Activated CD4-positive, alpha-beta T cell treated with anti-CD3 and anti-CD28 coated beads for 1 hour (primary cell): Measurements from ENCODE around the gene OSBPL9.
"Not testable (repeated sequence)": the region's sequence is repeated elsewhere in the genome, so short reads cannot be mapped to it uniquely, and the experiment has no call there.

Source experiments
- DNase-seq: peaks from one replicate; pipeline ENCODE4 v3.0.0-alpha.2; 2020

OSBPL9 gene

DNA sequence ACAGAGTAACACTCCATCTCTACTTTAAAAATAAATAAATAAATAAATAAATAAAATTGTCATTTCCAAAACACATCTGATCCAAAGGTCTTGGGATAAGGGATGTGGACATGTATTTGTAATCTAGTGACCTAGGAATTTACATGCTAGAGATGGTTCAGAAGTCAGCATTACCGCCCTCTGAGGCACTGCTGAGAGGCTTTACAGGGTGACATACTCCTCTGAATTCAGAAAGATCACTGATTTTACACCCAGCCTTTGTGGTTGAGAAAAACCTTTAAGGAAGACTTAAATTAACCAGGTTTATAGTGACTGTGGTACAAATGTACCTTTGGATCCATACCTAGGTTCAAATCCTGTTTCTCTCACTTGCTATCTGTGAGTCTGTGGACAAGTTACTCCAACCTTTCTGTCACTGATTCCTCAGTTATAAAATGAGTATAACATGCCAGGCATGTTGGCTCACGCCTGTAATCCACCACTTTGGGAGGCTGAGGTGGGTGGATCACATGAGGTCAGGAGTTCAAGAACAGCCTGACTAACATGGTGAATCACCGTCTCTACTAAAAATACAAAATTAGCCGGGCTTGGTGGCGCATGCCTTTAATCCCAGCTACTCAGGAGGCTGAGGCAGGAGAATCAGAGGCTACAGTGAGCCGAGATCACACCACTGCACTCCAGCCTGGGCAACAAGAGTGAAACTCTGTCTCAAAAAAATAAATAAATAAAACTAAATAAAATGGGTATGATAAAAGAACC is 20.1 kb downstream of the OSBPL9 start:
- no peak for DNase-seq

DNA sequence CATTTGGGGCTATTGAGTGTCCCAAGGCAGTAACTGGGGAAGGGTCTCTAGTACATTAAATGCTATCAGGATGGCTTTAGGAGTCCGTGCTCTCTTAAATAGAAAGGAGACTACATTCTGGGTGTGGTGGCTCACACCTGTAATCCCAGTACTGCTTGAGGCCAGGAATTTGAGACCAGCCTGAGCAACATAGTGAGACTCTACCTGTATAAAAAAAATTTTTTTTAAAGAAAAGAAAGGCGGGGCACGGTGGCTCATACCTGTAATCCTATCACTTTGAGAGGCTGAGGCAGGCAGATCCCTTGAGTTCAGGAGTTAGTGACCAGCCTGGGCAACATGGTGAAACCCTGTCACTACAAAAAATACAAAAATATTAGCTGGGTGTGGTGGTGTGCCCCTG is 21.5 kb downstream of the OSBPL9 start:
- no peak for DNase-seq

DNA sequence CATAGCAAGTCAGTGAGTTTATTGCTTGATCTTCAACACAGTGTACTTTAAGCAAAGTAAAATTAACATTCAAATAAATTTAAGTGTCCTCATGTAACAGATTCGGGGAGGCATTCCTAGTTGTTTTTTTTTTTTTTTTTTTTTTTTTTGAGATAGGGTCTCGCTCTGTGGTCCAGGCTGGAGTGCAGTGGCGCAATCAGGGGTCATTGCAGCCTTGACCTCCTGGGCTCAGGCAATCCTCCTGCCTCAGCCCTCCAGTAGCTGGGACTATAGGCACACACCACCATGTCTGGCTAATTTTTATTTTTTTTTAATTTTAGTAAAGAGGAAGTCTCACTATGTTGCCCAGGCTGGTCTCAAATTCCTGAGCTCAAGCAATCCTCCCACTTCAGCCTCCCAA is 22.8 kb downstream of the OSBPL9 start:
- DNase-seq: no peak

DNA sequence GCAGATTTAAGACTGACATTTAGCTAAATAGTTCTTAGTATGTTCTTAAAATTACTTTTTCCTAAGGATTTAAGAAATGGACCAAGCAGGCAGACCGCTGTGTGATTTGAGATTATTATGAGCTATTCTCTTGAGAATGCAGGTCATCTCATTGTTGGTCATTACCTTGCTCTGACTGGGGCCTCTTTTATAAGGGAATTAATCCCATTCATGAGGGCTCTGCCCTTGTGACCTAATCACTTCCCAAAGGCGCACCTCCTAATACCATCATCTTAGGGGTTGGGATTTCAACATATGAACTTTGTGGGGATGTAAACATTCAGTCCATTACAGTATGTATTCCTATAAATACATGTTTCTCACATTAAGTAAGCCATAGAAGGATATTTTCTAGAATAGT is 24.2 kb downstream of the OSBPL9 start:
- no peak for DNase-seq

DNA sequence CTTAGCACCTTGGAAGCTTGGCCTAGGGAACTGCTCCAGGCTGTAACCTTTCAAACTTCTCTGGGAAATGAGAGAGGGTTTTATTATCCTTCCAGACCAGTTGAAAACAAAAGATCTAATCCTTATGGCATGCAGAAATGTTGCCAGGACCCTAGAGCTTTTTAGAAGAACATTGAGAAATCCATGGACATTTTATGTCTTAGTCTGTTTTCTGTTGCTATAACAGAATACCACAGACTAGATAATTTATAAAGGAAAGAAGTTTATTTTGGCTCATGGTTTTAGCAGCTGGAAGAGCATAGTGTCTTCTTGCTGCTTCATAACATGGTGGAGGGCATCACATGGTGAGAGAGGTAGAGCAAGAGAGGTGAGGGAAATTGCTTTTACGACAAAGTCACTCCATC is 25.8 kb downstream of the OSBPL9 start:
- no peak for DNase-seq

DNA sequence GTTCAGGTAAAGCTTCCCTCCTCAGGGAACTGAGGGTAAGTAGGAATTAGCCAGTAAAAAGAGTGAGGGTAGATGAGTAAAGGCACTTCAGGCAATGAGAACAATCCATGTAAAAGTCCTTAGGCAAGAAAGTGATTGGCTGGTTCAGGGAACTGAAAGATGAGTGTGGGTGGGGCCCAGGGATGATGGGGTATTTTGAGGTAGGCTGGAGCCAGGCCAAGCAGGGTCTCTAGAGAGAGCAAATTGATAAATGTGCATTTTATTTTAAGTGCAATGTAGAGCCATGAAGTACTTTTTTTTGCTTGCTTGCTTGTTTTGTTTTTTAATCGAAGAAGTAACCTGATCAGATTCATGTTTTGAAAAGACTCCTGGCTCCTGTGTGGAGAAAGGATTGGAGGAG is 26.5 kb downstream of the OSBPL9 start:
- DNase-seq: no peak

DNA sequence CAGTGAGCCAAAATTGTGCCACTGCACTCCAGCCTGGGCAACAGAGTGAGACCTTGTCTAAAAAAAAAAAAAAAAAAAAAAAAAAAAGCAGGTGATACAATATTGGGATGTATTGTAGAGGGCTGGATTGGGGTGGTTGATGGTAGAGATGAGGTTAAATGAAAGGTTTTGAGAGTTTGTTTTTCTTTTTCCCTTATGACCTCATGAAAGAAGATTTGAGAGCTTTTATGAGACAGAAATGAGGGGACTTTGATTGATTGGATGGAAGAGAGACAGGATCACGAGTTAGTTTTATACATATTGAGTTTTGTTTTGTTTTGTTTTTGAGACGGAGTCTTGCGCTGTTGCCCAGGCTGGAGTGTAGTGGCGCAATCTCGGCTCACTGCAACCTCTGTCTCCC is 27.1 kb downstream of the OSBPL9 start:
- no peak for DNase-seq

DNA sequence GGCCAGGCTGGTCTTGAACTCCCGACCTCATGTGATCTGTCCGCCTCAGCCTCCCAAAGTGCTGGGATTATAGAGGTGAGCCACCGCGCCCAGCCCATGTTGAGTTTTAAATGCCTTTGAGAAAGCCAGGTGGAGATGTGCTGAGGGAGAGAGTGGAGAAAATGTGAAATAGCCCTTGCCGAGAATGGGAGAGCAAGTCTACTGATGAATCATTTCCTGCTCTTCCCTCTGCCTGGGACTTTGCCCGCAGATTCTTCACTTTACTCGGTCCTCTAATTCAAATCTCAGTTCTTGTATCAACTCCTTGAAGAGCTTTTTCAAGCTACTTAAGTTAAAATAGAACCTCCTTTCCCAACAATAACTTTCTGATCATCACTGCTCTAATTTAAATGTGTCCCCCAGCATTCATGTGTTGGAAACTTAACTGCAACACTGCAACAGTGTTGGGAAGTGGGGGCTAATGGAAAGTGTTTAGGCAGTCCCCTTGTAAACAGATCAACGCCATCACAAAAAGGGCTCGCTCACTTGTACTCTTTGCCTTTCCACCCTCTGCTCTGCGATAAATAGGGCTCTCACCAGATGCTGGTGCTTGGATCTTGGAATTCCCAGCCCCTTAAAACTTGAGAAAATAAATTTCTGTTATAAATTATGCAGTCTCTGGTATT is 27.8 kb downstream of the OSBPL9 start:
- no peak for DNase-seq

DNA sequence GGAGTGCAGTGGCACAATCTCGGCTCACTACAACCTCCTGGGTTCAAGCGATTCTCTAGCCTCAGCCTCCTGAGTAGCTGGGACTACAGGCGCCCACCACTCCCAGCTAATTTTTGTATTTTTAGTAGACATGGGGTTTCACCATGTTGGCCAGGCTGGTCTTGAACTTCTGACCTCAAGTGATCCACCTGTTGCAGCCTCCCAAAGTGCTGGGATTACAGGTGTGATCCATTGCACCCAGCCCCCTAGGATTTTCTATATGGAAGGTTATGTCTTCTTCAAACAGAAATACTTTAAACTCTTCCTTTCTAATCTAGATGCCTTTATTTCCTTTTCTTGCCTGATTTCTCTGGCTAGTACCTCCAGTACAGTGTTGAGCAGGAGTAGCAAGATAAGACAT is 29.7 kb downstream of the OSBPL9 start:
- DNase-seq: not testable (repeated sequence)

DNA sequence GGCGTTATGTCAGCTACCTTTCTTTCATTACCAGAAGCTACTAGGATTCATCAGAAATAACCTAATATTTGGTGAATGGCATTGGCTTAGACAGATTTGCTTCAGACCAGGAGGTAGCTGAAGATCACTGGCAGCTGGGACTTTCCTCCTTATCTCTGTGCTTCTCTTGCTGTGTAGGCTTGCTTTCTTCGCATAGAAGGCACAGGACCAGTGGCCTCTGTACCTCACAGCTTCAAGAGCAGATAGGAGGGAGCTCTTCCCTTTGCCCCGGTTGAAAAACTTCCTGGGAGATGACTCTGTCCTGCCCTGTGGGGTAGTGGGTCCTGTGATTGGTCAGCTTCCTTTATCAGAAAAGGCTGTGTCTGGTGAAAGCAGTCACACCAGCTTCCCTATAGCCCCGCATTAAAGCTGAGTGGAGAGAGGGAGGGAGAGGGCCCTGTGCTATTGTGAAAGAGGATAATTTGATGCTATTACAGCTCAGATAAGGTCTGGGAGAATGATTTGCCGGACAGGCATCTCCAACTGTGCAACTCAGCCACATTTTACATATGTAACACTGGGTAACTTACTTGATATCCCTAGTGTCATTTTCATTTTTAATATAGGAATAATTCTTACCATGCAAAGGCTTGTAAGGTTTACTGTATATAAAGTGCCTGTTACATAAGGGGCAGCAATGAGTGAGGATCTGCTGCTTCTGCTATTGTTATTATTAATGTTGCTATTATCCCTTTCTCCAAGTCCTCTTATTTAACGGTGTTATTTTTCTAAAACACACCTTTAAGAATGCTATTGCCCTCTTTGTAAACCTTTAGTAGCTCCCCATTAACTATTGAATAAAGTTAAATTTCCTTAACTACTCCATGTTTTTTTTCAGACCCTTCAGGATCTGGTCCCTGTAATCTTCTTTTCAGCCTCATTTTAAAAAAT is 31.6 kb downstream of the OSBPL9 start:
- DNase-seq: no peak

DNA sequence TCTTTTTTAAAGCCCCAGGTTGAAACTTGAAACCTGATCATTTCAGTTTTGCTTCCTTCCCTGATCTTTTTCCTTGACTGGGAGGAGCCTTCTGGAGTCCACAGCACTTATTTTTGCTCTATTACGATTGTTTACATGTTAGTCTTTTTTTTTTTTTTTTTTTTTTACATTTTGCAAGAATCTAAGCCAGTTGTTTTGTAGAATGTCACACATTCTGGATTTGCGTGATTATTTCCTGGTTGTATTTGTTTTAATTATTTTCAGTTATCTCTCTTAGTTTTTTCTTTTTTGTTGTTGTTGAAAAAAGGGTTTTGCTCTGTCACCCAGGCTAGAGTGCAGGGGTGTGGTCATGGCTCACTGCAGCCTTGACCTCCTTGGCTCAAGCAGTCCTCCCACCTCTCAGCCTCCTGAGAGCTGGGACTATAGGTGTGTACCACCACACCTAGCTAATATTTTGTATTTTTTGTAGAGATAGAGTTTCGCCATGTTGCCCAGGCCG is 32.8 kb downstream of the OSBPL9 start:
- DNase-seq: no peak

DNA sequence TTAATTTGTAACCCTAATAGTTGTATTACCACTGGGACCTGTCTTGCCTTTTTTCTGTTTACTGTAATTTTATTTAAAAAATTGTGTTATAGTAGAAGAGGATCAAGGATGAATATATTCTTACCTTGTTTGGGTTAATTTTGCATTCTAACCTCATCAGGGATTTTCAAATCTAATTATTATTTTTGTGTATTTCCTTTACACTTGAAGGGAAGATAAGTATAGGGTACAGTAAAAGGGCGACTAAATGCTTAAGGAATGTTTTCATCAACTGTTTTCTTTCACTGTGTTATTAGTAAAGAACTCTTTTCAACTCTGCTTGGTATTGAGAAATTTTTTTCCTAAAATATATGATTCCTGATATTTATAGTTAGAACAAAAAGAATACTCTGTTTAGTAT is 33.3 kb downstream of the OSBPL9 start:
- DNase-seq: no peak

DNA sequence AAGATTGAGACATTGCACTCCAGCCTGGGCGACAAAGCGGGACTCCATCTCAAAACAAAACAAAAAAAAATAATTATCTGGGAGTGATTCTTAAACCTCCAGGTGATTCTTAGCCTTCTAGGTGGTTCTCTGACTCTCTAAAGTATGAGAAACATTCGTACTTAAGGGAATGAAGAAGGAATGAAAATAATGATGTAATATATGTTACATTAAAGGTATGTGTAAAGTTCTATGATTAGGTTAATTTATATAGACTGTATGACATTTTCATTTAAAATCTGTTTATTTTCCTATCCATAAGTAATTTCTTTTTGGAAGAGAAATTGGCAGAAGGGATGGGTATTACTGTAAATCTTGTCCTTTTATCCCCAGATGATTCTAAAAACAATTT is 34.7 kb downstream of the OSBPL9 start:
- no peak for DNase-seq

DNA sequence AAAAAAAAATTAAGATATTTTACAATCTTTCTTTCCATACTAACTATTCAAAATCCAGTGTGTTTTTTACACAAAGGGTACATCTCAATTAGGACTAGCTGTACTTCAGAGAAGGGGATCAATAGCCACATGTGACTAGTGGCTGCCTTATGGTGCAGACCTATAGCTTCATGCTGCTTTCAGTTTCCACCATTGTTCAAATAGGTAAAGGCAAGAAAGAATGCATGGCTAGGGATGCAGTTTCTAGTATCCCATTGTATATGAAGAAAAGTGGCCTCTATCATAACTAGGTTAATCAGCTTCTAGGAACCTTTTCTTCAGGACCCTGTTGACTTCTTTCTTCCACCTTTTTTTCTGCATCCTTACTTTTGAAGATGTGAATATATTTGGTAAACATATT is 35.7 kb downstream of the OSBPL9 start:
- no peak for DNase-seq

DNA sequence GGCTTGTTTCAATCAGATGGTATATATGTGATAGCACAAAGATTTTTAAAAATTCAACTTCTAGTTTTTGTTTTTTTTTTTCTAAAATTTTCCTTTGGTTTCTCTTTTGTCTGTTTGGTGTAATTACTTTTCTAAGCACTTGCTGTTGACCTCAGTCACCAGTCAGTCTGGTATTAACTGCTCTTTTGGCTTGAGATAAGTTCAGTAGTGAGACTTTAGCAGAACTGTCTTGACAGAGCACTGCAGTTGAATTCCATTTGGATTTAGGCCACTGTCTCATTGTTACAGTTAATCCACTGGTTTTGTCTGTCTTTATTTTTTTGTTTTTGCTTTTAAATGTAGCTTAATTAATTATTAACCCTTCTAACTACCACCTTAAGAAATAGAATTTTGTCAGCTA is 36.2 kb downstream of the OSBPL9 start:
- no peak for DNase-seq

DNA sequence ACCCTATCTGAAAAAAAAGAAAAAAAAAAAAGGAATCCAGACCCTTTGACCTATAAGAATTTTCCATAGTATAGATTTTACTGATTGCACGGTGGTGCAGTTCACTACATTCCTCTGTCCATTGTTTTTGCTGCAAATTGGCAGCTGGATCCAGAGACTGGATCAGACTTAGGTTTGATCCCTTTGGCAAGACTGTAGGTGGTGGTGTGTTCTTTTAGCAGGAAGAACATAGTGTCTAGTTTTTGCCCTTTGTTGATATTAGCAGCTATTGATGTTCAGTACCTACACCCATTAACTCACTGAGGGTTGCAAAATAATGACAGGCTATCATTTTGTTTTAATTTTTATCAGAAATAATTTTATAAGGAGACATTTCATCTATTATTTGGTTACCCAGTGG is 37.1 kb downstream of the OSBPL9 start:
- DNase-seq: no peak

DNA sequence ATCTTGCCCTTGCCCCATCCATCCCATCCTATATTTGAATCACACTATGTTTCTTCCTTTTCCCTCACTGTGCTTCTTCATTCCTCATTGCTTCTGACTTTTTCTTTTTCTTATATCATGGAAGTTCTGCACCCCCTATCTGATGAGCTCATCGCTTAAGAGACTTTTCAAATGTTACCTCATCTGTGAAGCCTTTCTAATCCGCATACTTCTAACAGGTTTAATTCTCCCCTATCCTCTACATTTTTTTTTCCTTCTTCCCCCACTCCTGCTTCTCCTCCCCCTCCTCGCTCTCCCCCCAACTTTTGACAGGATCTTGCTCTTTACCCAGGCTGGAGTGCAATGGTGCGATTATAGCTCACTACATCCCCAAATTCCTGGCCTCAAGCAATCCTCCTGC is 39.5 kb downstream of the OSBPL9 start:
- no peak for DNase-seq

DNA sequence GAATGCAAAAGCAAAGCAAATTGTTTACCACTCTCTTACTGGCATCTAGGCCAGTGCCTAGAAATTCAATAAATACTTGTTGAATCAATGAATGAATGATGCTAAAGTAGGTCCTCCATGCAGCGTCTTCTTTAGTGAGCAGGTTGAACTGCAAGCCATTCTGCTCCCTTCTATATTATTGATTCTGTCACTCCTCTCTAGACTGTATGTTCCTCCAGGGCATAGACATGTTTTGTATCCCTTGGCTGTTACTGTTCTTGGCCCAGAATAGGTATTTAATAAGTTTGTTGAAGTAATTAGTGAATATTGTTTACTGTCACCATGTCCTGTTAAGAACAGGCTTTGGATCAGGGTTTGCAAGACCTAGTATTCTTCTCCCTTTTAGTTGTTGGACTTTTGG is 43.7 kb downstream of the OSBPL9 start:
- DNase-seq: no peak

DNA sequence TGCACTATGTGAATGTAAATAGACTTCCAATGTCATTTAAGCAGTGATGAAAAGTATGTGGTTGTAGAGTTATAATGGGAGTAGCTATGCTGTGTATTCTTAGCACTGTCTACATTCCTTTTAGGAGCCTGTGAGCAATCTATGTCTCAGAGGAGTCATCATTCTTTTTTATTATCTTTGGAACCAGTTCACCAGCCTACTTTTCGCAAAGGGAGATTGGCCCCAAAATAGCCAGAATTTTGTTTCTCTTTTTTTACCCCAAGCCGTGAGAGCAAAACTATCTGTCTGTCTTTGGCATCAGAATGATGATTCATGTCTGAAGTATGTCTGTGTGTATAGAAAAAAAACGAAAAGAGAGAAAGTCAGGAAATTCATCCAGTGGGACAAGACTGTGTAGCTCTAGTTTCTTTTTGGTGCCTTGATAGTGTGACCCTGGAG is 44.2 kb downstream of the OSBPL9 start:
- no peak for DNase-seq

DNA sequence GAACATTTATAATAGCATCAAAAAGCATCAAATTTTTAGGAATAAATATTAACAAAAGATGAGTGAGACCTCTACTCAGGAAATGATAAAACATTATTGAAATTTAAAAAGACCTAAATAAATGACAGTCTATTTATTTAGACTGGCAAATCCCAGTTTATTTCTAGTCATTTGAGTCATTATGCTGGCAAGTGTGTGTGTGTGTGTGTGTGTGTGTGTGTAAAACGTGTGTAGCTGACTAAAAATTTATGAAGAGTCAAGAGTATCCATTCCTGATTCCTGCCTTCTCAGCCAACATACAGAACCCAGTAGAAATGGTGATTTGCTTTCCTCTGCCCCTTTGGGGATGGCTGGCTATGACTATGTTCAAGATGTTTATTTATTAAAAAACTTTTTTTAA is 46.2 kb downstream of the OSBPL9 start:
- DNase-seq: no peak

DNA sequence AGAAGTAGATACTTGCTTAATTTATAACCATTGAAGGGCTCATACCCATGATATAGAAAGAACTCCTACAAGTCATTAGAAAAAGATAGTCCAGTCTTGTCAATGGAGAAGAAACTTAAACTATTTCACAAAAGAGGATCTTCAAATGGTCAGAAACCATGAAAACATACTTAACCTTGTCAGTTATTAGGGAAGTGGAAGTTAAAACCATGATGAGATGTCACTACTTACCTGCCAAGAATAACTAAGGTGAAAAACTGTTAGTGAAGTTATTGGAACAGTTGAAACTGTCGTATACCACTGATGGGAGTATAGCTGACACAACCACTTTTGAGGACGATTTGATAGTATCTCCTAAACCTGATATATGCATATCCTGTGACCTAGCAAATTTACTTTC is 46.8 kb downstream of the OSBPL9 start:
- DNase-seq: no peak

DNA sequence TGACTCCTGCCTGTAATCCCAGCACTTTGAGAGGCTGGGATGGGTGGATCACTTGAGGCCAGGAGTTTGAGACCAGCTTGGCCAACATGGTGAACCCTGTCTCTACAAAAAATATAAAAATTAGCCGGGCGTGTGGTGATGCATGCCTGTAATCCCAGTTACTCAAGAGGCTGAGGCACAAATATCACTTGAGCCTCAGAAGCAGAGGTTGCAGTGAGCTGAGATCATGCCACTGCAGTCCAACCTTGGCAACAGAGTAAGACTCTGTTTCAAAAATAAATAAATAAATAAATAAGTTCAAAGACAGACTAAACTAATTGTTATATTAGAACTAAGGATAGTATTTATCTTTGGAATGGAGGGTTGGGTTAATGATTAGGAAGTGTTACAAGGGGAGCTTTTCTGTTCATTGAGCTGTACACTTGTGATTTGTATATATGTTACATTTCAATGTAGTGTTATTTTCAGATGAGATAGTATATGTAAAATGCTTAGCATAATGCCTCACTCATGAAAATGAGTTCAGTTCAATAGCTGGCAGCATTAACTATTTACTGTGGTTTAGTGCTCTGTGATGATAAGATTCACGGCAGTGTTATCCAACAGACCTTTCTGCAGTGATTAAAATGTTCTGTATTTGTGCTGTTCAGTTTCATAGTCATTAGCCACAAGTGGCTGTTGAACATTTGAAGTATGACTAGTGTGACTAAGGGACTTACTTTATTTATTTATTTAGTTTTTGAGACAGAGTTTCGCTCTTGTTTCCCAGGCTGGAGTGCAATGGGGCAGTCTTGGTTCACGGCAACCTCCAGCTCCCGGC is 47.7 kb downstream of the OSBPL9 start:
- no peak for DNase-seq

DNA sequence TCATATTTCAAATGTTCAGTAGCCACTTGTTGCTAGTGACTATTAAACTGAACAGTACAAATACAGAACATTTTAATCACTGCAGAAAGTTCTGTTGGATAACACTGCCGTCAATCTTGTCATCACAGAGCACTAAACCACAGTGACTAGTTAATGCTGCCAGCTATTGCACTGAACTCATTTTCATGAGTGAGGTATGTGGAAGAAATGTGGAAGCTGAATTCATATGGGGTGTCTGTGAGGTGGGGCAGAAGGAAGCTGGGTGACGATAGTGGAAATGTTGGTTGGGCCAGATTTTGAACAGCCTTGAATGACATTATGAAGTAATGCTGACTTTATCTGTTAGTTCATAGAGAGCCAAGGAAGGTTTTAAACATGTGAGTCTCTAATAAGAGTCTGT is 49.6 kb downstream of the OSBPL9 start:
- DNase-seq: no peak
